Measurements from ENCODE around the gene TMEM33. TPM values are rescaled to one million over a fixed set of nuclear protein-coding genes. Genes with fewer than 3 reads are reported as not detected.

The TMEM33 gene
- total RNA-seq, 3 donors from 2014 or later, result 35.7 to 52.7 (median 42.0) TPM

GRCh38 chr4:41949531-41949930 is 14.3 kb downstream of the TMEM33 start:
- H3K9me3 ChIP-seq, result no peaks in the 10 kb centered on the region
- intact Hi-C loops (cut with DNase I; ENCODE audit: low total_unique reads), result no loop called here
- H3K4me3 ChIP-seq, result no peak overlapping the region
- no peak overlapping the region for H3K27ac ChIP-seq
- H3K36me3 ChIP-seq, result peaks cover 7% of the 10 kb centered on the region
- TF ChIP-seq CTCF (IDR thresholded peaks at IDR 0.05) (no peak), POLR2AphosphoS5 (IDR thresholded peaks at IDR 0.05) (no peak), POLR2A (IDR thresholded peaks at IDR 0.05) (no peak)
- no peak for DNase-seq (ENCODE audit: low spot score in 2 of 2)
- no peaks in the 10 kb centered on the region for H3K4me1 ChIP-seq
- H3K27me3 ChIP-seq, result no peaks in the 10 kb centered on the region

GRCh38 chr4:41957634-41958033 is 22.4 kb downstream of the TMEM33 start:
- Histone ChIP-seq H3K27me3 (no peaks in the 10 kb centered on the region), H3K27ac (no peak overlapping the region), H3K4me3 (no peak overlapping the region), H3K36me3 (peaks cover 7% of the 10 kb centered on the region), H3K4me1 (no peaks in the 10 kb centered on the region), H3K9me3 (no peaks in the 10 kb centered on the region)
- no peak for DNase-seq (ENCODE audit: low spot score in 2 of 2)
- no peak for TF ChIP-seq CTCF (IDR thresholded peaks at IDR 0.05)
- intact Hi-C loops (cut with DNase I; ENCODE audit: low total_unique reads), result no loop called here

- no peak overlapping the region for H3K4me3 ChIP-seq
- H3K27ac ChIP-seq, result no peak overlapping the region
- TF ChIP-seq POLR2A (IDR thresholded peaks at IDR 0.05) (no peak), POLR2AphosphoS5 (IDR thresholded peaks at IDR 0.05) (no peak), CTCF (IDR thresholded peaks at IDR 0.05) (peak in 1 of 3 donors; percentile 10)
- no peaks in the 10 kb centered on the region for H3K4me1 ChIP-seq
- H3K36me3 ChIP-seq, result no peaks in the 10 kb centered on the region
- H3K9me3 ChIP-seq, result no peaks in the 10 kb centered on the region
- intact Hi-C loops (cut with DNase I; ENCODE audit: low total_unique reads), result no loop called here
- DNase-seq (ENCODE audit: low spot score in 2 of 2), result no peak
- H3K27me3 ChIP-seq, result no peaks in the 10 kb centered on the region
Measured at GRCh38 chr4:41963105-41963504, 27.9 kb downstream of the TMEM33 start.

GRCh38 chr4:41964401-41964800 is 29.2 kb downstream of the TMEM33 start:
- intact Hi-C loops (cut with DNase I; ENCODE audit: low total_unique reads), result no loop called here
- H3K27me3 ChIP-seq, result no peaks in the 10 kb centered on the region
- no peaks in the 10 kb centered on the region for H3K4me1 ChIP-seq
- TF ChIP-seq CTCF (IDR thresholded peaks at IDR 0.05), result no peak
- TF ChIP-seq POLR2AphosphoS5 (IDR thresholded peaks at IDR 0.05), result no peak
- no peak for TF ChIP-seq POLR2A (IDR thresholded peaks at IDR 0.05)
- no peak for DNase-seq (ENCODE audit: low spot score in 2 of 2)
- no peak overlapping the region for H3K27ac ChIP-seq
- H3K4me3 ChIP-seq, result no peak overlapping the region
- H3K9me3 ChIP-seq, result peaks cover 8 to 9% of the 10 kb centered on the region in 2 donors
- no peaks in the 10 kb centered on the region for H3K36me3 ChIP-seq

- Histone ChIP-seq H3K27ac (no peak overlapping the region), H3K4me3 (no peak overlapping the region), H3K27me3 (no peaks in the 10 kb centered on the region), H3K9me3 (peaks cover 8 to 9% of the 10 kb centered on the region in 2 donors), H3K4me1 (no peaks in the 10 kb centered on the region), H3K36me3 (no peaks in the 10 kb centered on the region)
- DNase-seq (ENCODE audit: low spot score in 2 of 2), result no peak
- intact Hi-C loops (cut with DNase I; ENCODE audit: low total_unique reads), result no loop called here
- TF ChIP-seq POLR2A (IDR thresholded peaks at IDR 0.05) (no peak), POLR2AphosphoS5 (IDR thresholded peaks at IDR 0.05) (no peak), CTCF (IDR thresholded peaks at IDR 0.05) (no peak)
Measured at GRCh38 chr4:41967392-41967791, 32.2 kb downstream of the TMEM33 start.
